ENCODE measurements around the gene PPM1G.
"Not testable (repeated sequence)": the region's sequence is repeated elsewhere in the genome, so short reads cannot be mapped to it uniquely, and the experiment has no call there.

Gene PPM1G

GRCh38 chr2:27409321-27410073 lies at the start of gene PPM1G:
Gene PPM1G (minus strand): TSS chr2:27409591. CDS start chr2:27409422, 169 bp downstream.
- DNase-seq (ENCODE audit: low spot score), result peak; percentile 96

GRCh38 chr2:27453968-27454367 lies 44.6 kb upstream of the PPM1G start:
- DNase-seq (ENCODE audit: low spot score), result no peak

- DNase-seq (ENCODE audit: low spot score), result no peak
These were observed 41.7 kb upstream of the PPM1G start for GRCh38 chr2:27451095-27451494.

GRCh38 chr2:27448381-27448780 lies 39.0 kb upstream of the PPM1G start:
- DNase-seq (ENCODE audit: low spot score), result no peak

GRCh38 chr2:27446057-27446456 lies 36.7 kb upstream of the PPM1G start:
- DNase-seq (ENCODE audit: low spot score), result no peak

GRCh38 chr2:27445615-27446014 lies 36.2 kb upstream of the PPM1G start:
- DNase-seq (ENCODE audit: low spot score), result no peak

GRCh38 chr2:27445155-27445554 lies 35.8 kb upstream of the PPM1G start:
- no peak for DNase-seq (ENCODE audit: low spot score)

- peak; percentile 42 for DNase-seq (ENCODE audit: low spot score)
These were observed 33.5 kb upstream of the PPM1G start for GRCh38 chr2:27442920-27443282.

- peak; percentile 38 for DNase-seq (ENCODE audit: low spot score)
These were observed 32.8 kb upstream of the PPM1G start, which contains the start of gene KRTCAP3 for GRCh38 chr2:27441958-27442919. Gene KRTCAP3 (plus strand): TSS chr2:27442381. CDS start chr2:27442413, 32 bp downstream.

GRCh38 chr2:27441226-27441926 lies 32.0 kb upstream of the PPM1G start:
- DNase-seq (ENCODE audit: low spot score), result peak; percentile 92

GRCh38 chr2:27435628-27436027 lies 26.2 kb upstream of the PPM1G start:
- DNase-seq (ENCODE audit: low spot score), result no peak

GRCh38 chr2:27431395-27431794 lies 22.0 kb upstream of the PPM1G start:
- DNase-seq (ENCODE audit: low spot score), result peak; percentile 39

- peak; percentile 84 for DNase-seq (ENCODE audit: low spot score)
These were observed 19.7 kb upstream of the PPM1G start for GRCh38 chr2:27428978-27429541.

- DNase-seq (ENCODE audit: low spot score), result peak; percentile 95
These were observed 19.0 kb upstream of the PPM1G start, which contains the start of gene NRBP1 for GRCh38 chr2:27428213-27428977. Gene NRBP1 (plus strand): TSS chr2:27428631. CDS start chr2:27433274, 4,643 bp downstream.

GRCh38 chr2:27427863-27428212 lies 18.4 kb upstream of the PPM1G start:
- no peak for DNase-seq (ENCODE audit: low spot score)

- DNase-seq (ENCODE audit: low spot score), result not testable (repeated sequence)
These were observed 15.6 kb upstream of the PPM1G start for GRCh38 chr2:27425039-27425438.

- DNase-seq (ENCODE audit: low spot score), result no peak
These were observed 13.6 kb upstream of the PPM1G start for GRCh38 chr2:27422958-27423357.

- DNase-seq (ENCODE audit: low spot score), result no peak
These were observed 12.4 kb upstream of the PPM1G start for GRCh38 chr2:27421660-27422250.

- DNase-seq (ENCODE audit: low spot score), result no peak
These were observed 11.6 kb upstream of the PPM1G start for GRCh38 chr2:27420996-27421395.

- DNase-seq (ENCODE audit: low spot score), result no peak
These were observed 6.8 kb upstream of the PPM1G start for GRCh38 chr2:27416151-27416550.

Data from hematopoietic multipotent progenitor cell treated with erythropoietin and hydrocortisone succinate and interleukin-3 and kit ligand, for 15 days (in vitro differentiated cells).